OCI-LY1 (cell line): ENCODE results near the gene CTAGE1.
"Not testable (repeated sequence)": the region's sequence is repeated elsewhere in the genome, so short reads cannot be mapped to it uniquely, and the experiment has no call there.

ENCODE experiments used
- EZH2 ChIP-seq: fragments of 200-600 bp; sonication (generic), shearing (Covaris generic); IDR thresholded peaks from 2 replicates; pipeline ENCODE4 v1.8.0; 2017; ENCODE audit warnings: borderline replicate concordance, mixed run types, mild to moderate bottlenecking, antibody characterized with exemption, low read length, moderate library complexity, mixed read lengths
- TF ChIP-seq, protein P1 (sequence below): fragments of 200-600 bp; sonication (generic), shearing (Covaris generic); IDR thresholded peaks from 2 replicates; pipeline ENCODE4 v1.5.1; 2017; ENCODE audit warnings: mild to moderate bottlenecking, antibody characterized with exemption, low read length, moderate library complexity, mixed read lengths

DNA sequence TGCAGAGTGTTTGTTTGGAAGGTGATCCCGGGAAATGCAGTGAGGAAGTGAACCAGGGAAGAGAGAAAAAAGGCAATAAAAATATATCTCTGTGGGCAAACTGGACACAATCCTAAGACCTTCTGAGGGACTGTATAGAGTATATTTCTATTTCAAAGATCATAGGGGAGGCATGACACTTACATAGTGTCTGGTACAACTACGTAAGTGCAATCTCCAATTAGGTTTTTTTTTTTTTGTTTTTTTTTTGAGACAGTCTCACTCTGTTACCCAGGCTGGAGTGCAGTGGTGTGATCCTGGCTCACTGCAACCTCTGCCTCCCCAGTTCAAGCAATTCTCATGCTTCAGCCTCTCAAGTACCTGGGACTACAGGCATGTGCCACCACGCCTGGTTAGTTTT lies 24.6 kb downstream of the CTAGE1 start:
- TF ChIP-seq, protein P1, sequence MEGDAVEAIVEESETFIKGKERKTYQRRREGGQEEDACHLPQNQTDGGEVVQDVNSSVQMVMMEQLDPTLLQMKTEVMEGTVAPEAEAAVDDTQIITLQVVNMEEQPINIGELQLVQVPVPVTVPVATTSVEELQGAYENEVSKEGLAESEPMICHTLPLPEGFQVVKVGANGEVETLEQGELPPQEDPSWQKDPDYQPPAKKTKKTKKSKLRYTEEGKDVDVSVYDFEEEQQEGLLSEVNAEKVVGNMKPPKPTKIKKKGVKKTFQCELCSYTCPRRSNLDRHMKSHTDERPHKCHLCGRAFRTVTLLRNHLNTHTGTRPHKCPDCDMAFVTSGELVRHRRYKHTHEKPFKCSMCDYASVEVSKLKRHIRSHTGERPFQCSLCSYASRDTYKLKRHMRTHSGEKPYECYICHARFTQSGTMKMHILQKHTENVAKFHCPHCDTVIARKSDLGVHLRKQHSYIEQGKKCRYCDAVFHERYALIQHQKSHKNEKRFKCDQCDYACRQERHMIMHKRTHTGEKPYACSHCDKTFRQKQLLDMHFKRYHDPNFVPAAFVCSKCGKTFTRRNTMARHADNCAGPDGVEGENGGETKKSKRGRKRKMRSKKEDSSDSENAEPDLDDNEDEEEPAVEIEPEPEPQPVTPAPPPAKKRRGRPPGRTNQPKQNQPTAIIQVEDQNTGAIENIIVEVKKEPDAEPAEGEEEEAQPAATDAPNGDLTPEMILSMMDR, result not testable (repeated sequence)
- TF ChIP-seq EZH2, result not testable (repeated sequence)
